Hematopoietic multipotent progenitor cell treated with erythropoietin and hydrocortisone succinate and interleukin-3 and kit ligand, for 17 days (in vitro differentiated cells): ENCODE data around the gene GPRC5C.

Source experiments
- DNase-seq: peaks from one replicate; pipeline ENCODE4 v3.0.0-alpha.2; 2015; ENCODE audit warnings: low spot score

The GPRC5C gene

GRCh38 chr17:74433421-74434121 is 1.7 kb downstream of the GPRC5C start:
- no peak for DNase-seq

GRCh38 chr17:74435775-74436359 is 4.0 kb downstream of the GPRC5C start:
- no peak for DNase-seq

GRCh38 chr17:74437702-74438101 is 5.8 kb downstream of the GPRC5C start:
- DNase-seq, result no peak

GRCh38 chr17:74439691-74440567 is 8.0 kb downstream of the GPRC5C start:
- DNase-seq, result no peak

- no peak for DNase-seq
These were observed 9.6 kb downstream of the GPRC5C start for GRCh38 chr17:74441537-74441936.

- DNase-seq, result no peak
These were observed 10.4 kb downstream of the GPRC5C start for GRCh38 chr17:74442291-74442669.

GRCh38 chr17:74442670-74443515 is 11.0 kb downstream of the GPRC5C start:
- DNase-seq, result no peak

- no peak for DNase-seq
These were observed 11.8 kb downstream of the GPRC5C start for GRCh38 chr17:74443516-74444296.

- DNase-seq, result no peak
These were observed 12.5 kb downstream of the GPRC5C start for GRCh38 chr17:74444406-74444805.

GRCh38 chr17:74445158-74445557 is 13.3 kb downstream of the GPRC5C start:
- no peak for DNase-seq

- DNase-seq, result no peak
These were observed 14.9 kb downstream of the GPRC5C start for GRCh38 chr17:74446551-74447500.

- no peak for DNase-seq
These were observed 15.8 kb downstream of the GPRC5C start for GRCh38 chr17:74447628-74448159.

- no peak for DNase-seq
These were observed 16.9 kb downstream of the GPRC5C start for GRCh38 chr17:74448756-74449155.

- DNase-seq, result no peak
These were observed 17.4 kb downstream of the GPRC5C start for GRCh38 chr17:74449306-74449705.

GRCh38 chr17:74449773-74450172 is 17.9 kb downstream of the GPRC5C start:
- no peak for DNase-seq

- DNase-seq, result no peak
These were observed 18.3 kb downstream of the GPRC5C start for GRCh38 chr17:74450231-74450630.

GRCh38 chr17:74450925-74451403 is 19.1 kb downstream of the GPRC5C start:
- no peak for DNase-seq

GRCh38 chr17:74451557-74451956 is 19.7 kb downstream of the GPRC5C start:
- no peak for DNase-seq

- no peak for DNase-seq
These were observed 20.3 kb downstream of the GPRC5C start for GRCh38 chr17:74452033-74452840.
